Activated naive CD8-positive, alpha-beta T cell treated with anti-CD3 and anti-CD28 coated beads, Interleukin-2, amount 50 U/mL, for 24 hours (primary cell): ENCODE measurements around the gene POM121C.
"Not testable (repeated sequence)": the region's sequence is repeated elsewhere in the genome, so short reads cannot be mapped to it uniquely, and the experiment has no call there.

ENCODE experiments used
- ATAC-seq: fragments of 150-1000 bp; cut with Tn5 transposase; one replicate; pipeline ENCODE4 v1.10.0; 2021
- DNase-seq: peaks from one replicate; pipeline ENCODE4 v3.0.0; 2021
- H3K27ac Mint-ChIP-seq: one replicate; pipeline ENCODE4 v1.8.0; 2021; ENCODE audit warnings: mild to moderate bottlenecking, mixed read lengths
- H3K27me3 Mint-ChIP-seq: one replicate; pipeline ENCODE4 v1.8.0; 2021; ENCODE audit warnings: mixed read lengths
- H3K36me3 Mint-ChIP-seq: one replicate; pipeline ENCODE4 v1.8.0; 2021; ENCODE audit warnings: low read depth, mixed read lengths
- H3K4me1 Mint-ChIP-seq: one replicate; pipeline ENCODE4 v1.8.0; 2021; ENCODE audit warnings: mixed read lengths
- H3K4me3 Mint-ChIP-seq: one replicate; pipeline ENCODE4 v1.8.0; 2021; ENCODE audit warnings: mild to moderate bottlenecking, moderate library complexity, mixed read lengths
- H3K9me3 Mint-ChIP-seq: one replicate; pipeline ENCODE4 v1.8.0; 2021; ENCODE audit warnings: mixed read lengths

The POM121C gene

DNA sequence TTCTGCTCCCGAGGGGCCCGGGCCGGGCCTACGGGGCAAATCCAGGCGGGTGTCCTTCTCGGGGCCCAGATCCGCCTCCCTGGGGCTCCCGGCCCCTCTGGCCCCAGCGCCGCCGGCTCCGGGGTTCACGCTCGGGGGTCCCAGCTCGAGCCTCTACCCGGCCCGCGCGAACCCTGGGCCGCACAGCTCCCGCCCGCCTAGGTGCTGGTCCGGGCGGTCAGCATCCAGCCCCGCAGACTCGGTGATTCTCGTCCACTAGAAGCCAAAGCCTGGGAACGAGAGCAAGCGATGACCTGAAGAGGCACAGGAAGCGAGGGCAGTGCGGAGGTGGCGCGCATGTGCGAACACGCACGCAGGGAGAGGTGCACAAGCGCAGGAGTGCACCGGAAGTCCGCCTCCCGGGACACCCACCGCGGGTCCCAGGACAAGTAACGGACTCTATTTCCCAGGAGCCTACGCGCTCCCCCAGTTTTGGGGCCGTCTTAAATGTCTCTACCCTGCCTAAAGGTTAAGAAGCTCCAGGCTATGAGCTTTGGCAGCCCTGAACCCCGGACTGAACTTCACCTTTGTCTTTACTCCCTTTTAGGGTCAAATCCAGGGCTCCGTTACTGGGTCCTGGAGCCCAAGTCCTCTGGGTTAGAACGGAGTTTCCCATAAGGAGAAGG is at the start of gene POM121C:
Gene POM121C, minus strand, starts transcription at position 321 of the 665 bp plus-strand sequence. CDS start 44,803 bp downstream, outside the sequence.
- Mint-ChIP-seq H3K27ac (peak within 1 kb of the TSS; percentile 85), H3K4me3 (peak within 1 kb of the TSS; percentile 95), H3K4me1 (peaks cover 12% of the 10 kb centered on the region)
- peak; percentile 91 for DNase-seq
- H3K27me3 Mint-ChIP-seq, H3K36me3 Mint-ChIP-seq, H3K9me3 Mint-ChIP-seq: not testable (repeated sequence)
- peak; percentile 100 for ATAC-seq

DNA sequence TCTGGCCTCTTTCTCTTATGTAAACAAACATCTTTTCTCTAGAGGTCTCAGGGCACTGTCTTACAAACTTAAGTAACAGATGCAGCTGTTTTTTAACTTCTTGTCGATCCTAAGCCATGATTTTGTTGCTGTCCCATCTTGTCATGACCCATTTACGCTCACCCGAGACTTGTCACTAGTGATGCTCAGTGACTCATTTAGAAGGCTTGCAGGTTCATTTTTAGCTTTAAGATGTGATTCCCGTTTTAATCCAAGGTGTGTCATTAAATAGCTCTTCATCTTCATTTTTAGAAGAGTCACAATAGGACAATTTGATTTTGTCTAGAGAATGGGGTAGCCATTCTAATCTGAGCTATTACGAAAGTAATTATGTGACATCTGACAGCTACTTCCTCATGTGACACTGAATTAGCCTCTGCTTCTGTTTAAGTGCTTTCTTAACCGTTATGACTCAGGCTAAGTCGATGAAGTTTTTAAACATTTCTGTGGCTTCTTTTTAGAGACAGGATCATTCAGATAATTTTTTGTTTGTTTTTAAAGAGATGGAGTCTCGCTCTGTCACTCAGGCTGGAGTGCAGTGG is 48.7 kb upstream of the POM121C start:
- Mint-ChIP-seq H3K4me3 (no peak overlapping the region), H3K9me3 (no peaks in the 10 kb centered on the region), H3K4me1 (no peaks in the 10 kb centered on the region), H3K27ac (no peak overlapping the region), H3K36me3 (no peaks in the 10 kb centered on the region), H3K27me3 (no peaks in the 10 kb centered on the region)
- DNase-seq (no peak), ATAC-seq (no peak)

DNA sequence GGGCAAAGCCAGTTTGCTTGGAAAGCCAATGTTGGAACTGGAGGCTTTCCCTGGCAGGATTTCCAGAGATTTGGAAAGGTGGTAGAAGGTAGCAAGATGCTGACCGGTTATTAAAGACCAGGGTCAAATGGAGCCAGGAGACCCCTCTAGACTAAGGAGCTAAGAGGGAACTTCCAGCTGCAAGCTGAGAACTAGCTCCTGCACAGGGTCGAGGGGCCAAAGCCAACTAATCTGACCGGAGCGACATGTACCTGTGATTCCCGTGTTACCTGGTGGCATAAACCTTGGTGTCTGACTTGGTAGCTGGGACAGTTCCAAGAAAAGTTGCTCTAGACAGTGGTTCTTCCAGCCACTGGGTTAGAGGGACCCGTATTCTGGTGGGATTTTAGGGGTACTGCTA is 47.8 kb upstream of the POM121C start:
- Mint-ChIP-seq H3K27ac (no peak overlapping the region), H3K4me1 (no peaks in the 10 kb centered on the region), H3K4me3 (no peak overlapping the region), H3K9me3 (no peaks in the 10 kb centered on the region), H3K36me3 (no peaks in the 10 kb centered on the region), H3K27me3 (no peaks in the 10 kb centered on the region)
- no peak for DNase-seq
- no peak for ATAC-seq

DNA sequence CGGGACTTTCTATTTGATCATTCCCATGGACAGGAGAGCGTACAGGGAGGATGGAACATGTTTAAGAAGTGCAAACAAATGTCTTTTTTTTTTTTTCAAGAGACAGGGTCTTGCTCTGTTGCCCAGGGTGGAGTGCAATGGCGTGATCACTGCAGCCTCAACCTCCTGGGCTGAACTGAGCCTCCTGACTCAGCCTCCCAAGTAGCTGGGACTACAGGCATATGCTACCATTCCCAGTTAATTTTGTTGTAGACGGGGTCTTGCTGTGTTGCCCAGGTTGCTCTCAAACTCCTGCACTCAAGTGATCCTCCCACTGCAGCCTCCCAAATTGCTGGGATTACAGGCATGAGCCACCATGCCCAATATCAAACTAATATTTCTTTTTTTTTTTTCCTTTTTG is 46.5 kb upstream of the POM121C start:
- no peak for ATAC-seq
- Mint-ChIP-seq H3K27ac (no peak overlapping the region), H3K36me3 (no peaks in the 10 kb centered on the region), H3K9me3 (no peaks in the 10 kb centered on the region), H3K4me3 (no peak overlapping the region), H3K27me3 (no peaks in the 10 kb centered on the region), H3K4me1 (peaks cover 5% of the 10 kb centered on the region)
- no peak for DNase-seq

DNA sequence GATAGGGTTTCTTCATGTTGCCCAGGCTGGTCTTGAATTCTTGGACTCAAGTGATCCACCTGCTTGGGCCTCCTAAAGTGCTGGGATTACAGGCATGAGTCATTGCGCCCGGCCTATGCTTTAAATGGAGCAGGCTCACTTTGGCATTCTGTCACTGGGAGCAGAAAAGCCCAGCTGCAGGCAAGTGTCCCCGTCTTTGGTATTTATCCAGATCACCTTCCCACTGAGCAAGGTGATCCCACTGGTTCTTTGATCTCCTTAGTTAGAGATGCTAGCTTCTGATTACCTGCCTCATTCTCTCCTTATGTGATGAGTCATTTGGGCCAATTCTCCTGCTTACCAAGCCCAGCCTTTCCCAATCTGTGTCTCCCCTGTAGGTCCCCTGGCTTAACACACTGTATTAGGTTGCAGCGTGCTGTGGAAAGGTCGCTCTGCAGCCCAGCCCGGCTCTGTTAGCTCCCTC is 45.3 kb upstream of the POM121C start:
- ATAC-seq (no peak), DNase-seq (no peak)
- Mint-ChIP-seq H3K4me3 (no peak overlapping the region), H3K27ac (no peak overlapping the region), H3K4me1 (peaks cover 14% of the 10 kb centered on the region), H3K9me3 (no peaks in the 10 kb centered on the region), H3K27me3 (no peaks in the 10 kb centered on the region), H3K36me3 (peaks cover 7% of the 10 kb centered on the region)

DNA sequence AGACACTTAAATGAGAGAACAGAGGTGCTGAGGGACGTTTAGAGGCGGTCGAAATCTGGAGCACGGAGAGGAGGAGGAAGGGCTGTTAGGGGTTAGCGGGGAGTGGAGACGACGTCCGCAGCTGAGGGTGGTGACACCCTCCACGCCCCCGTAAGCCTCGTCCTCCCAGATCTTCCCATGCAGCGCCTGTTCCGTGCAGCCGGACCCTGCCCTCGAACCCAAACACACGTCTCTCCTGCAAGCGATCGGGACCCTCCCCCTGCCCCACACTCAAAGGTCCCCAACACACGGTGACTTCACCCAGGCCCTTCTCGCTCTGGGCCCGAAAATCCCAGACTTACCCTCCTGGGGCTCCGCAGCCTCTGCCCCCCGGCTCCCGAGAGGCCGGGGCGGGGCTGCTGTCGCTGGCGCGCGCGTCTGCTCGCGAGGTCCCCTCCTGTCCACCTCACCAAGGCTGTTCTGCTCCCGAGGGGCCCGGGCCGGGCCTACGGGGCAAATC is 41.2 kb upstream of the POM121C start:
- not testable (repeated sequence) for H3K9me3 Mint-ChIP-seq, ATAC-seq, H3K27me3 Mint-ChIP-seq
- H3K4me1 Mint-ChIP-seq, result peaks cover 28% of the 10 kb centered on the region
- peak overlapping the region; percentile 89 for H3K27ac Mint-ChIP-seq
- peak overlapping the region; percentile 94 for H3K4me3 Mint-ChIP-seq
- H3K36me3 Mint-ChIP-seq, result peaks cover 37% of the 10 kb centered on the region
- peak; percentile 16 for DNase-seq

DNA sequence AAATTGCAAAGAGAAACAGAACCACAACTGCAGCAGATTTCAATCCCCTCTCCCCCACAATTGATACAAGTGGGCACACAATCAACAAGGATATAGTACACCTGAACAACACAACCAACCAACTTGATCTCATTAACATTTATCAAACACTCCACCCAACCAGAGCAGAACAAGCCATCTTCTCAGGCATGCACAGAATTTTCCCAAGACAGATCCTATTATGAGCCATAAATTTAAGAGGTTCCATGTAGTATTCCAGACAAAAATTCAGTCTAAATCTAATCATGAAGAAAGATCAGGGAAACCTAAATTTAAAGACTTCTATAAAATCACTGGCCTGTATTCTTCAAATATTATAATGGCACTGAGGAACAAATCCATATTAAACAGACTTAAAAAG is 35.6 kb upstream of the POM121C start:
- not testable (repeated sequence) for H3K27me3 Mint-ChIP-seq, DNase-seq, H3K4me3 Mint-ChIP-seq, H3K9me3 Mint-ChIP-seq, H3K27ac Mint-ChIP-seq, ATAC-seq
- H3K4me1 Mint-ChIP-seq, result peaks cover 19% of the 10 kb centered on the region
- peaks cover 58% of the 10 kb centered on the region for H3K36me3 Mint-ChIP-seq

DNA sequence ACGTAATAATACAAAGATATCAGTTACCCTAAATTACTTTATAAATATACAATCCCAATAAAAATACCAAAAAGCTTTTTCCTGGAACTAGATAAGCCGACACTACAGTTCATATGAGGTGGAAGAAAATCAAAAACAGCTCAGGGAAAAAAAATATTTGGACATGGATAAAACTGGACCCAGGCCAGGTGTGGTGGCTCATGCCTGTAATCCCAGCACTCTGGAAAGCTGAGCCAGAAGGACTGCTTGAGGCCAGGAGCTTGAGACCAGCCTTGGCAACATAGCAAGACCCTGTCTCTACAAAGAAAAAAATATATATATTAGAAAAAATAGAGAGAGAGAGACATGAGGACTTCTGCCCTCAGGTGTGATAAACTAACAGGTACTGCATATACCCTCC is 32.7 kb upstream of the POM121C start:
- DNase-seq, H3K27ac Mint-ChIP-seq, H3K9me3 Mint-ChIP-seq, H3K4me1 Mint-ChIP-seq, H3K4me3 Mint-ChIP-seq, ATAC-seq, H3K27me3 Mint-ChIP-seq: not testable (repeated sequence)
- H3K36me3 Mint-ChIP-seq, result peaks cover 43% of the 10 kb centered on the region

DNA sequence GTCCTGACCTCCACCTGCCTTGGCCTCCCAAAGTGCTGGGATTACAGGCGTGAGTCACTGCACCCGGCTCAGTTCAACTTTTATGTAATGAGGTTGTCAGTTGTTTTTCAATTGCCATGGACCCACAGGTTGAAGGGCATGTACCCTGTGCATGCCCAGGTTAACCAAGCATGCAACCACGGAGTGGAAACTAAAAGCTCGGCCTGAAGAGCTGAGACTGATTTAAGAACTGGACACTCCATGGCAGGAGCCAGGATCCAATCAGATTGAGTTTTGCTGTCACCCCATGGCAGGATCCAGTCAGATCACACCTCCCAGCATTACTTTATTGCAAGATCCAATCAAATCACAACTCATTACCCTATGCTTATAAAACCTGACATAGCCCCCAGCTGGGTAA is 22.9 kb upstream of the POM121C start:
- H3K4me1 Mint-ChIP-seq, H3K9me3 Mint-ChIP-seq, DNase-seq, H3K36me3 Mint-ChIP-seq, ATAC-seq, H3K4me3 Mint-ChIP-seq, H3K27ac Mint-ChIP-seq, H3K27me3 Mint-ChIP-seq: not testable (repeated sequence)

DNA sequence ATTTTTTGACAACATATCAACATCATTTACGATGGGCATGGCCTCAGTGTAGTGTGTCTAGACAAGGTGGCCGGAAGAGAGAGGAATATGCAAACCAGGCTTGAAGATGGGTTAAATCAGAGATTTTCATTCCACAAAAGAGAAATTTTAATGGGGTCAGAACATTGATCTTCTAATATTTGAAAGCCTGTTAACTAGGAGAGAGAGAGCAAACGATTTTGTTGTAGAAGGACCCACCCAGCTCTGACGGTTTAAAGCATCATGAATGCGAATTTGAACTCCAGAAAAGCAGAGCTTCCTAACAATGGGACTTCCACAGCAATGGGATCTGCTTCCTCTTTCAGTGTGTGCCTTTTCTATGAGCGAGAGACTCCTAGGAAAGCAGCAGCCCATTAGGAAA is 5.9 kb upstream of the POM121C start, which contains the start of gene SPDYE5:
Gene SPDYE5, plus strand, starts transcription at position 301 of the 400 bp plus-strand sequence. CDS start 1,728 bp downstream, outside the sequence.
- not testable (repeated sequence) for H3K9me3 Mint-ChIP-seq, ATAC-seq, H3K4me3 Mint-ChIP-seq, DNase-seq, H3K36me3 Mint-ChIP-seq, H3K27ac Mint-ChIP-seq, H3K4me1 Mint-ChIP-seq, H3K27me3 Mint-ChIP-seq

DNA sequence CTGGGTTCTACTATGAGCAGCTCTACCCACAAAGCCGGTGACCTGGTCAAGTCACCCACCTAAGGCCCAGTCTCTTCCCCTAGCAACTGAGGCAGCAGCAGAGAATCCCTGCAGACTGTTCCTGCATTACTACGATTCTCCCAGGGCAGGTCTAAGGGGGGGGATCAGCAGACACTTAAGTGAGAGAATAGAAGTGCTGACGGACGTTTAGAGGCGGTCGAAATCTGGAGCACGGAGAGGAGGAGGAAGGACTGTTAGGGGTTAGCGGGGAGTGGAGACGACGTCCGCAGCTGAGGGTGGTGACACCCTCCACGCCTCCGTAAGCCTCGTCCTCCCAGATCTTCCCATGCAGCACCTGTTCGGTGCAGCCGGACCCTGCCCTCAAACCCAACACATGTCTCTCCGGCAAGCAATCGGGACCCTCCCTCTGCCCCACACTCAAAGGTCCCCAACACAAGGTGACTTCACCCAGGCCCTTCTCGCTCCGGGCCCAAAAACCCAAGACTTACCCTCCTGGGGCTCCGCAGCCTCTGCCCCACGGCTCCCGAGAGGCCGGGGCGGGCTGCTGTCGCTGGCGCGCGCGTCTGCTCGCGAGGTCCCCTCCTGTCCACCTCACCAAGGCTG is 632 bp downstream of the POM121C start:
- H3K4me3 Mint-ChIP-seq, result peak overlapping the region; percentile 95
- H3K27me3 Mint-ChIP-seq, H3K9me3 Mint-ChIP-seq, H3K36me3 Mint-ChIP-seq, ATAC-seq: not testable (repeated sequence)
- peak overlapping the region; percentile 85 for H3K27ac Mint-ChIP-seq
- peak; percentile 2 for DNase-seq
- H3K4me1 Mint-ChIP-seq, result peaks cover 12% of the 10 kb centered on the region

DNA sequence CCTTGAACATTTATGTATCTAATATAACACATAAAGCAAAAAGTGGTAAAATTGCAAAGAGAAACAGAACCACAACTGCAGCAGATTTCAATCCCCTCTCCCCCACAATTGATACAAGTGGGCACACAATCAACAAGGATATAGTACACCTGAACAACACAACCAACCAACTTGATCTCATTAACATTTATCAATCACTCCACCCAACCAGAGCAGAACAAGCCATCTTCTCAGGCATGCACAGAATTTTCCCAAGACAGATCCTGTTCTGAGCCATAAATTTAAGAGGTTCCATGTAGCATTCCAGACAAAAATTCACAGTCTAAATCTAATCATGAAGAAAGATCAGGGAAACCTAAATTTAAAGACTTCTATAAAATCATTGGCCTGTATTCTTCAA is 5.8 kb downstream of the POM121C start:
- not testable (repeated sequence) for ATAC-seq, H3K4me3 Mint-ChIP-seq, DNase-seq, H3K27me3 Mint-ChIP-seq, H3K27ac Mint-ChIP-seq, H3K9me3 Mint-ChIP-seq
- peaks cover 11% of the 10 kb centered on the region for H3K36me3 Mint-ChIP-seq
- H3K4me1 Mint-ChIP-seq, result peaks cover 15% of the 10 kb centered on the region

DNA sequence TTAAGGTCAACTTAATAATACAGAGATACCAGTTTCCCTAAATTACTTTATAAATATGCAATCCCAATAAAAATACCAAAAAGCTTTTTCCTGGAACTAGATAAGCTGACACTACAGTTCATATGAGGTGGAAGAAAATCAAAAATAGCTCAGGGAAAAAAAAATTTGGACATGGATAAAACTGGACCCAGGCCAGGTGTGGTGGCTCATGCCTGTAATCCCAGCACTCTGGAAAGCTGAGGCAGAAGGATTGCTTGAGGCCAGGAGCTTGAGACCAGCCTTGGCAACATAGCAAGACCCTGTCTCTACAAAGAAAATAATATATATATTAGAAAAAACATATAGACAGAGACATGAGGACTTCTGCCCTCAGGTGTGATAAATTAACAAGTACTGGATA is 8.6 kb downstream of the POM121C start:
- H3K9me3 Mint-ChIP-seq, DNase-seq, H3K4me3 Mint-ChIP-seq, H3K27me3 Mint-ChIP-seq, ATAC-seq, H3K4me1 Mint-ChIP-seq, H3K27ac Mint-ChIP-seq: not testable (repeated sequence)
- H3K36me3 Mint-ChIP-seq, result peaks cover 15% of the 10 kb centered on the region

DNA sequence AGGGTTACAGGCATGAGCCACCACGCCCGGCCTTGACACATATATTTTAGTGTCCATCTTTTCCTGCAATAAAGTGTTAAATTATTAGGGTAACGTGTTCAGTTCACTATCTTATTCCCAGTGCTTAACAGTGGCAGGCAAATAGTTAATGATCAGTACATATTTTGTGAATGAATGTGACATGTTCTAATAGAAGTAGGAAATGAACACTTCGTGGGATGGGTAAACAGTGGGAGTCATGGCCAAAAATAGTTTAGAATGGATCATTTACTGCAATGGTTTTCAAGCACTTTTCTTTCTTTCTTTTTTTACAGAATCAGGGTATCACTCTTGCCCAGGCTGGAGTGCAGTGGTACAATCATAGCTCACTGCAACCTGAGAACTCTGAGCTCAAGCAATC is 15.9 kb downstream of the POM121C start:
- not testable (repeated sequence) for H3K4me1 Mint-ChIP-seq, H3K4me3 Mint-ChIP-seq, H3K9me3 Mint-ChIP-seq, ATAC-seq, H3K27ac Mint-ChIP-seq, DNase-seq, H3K27me3 Mint-ChIP-seq
- H3K36me3 Mint-ChIP-seq, result peaks cover 30% of the 10 kb centered on the region

DNA sequence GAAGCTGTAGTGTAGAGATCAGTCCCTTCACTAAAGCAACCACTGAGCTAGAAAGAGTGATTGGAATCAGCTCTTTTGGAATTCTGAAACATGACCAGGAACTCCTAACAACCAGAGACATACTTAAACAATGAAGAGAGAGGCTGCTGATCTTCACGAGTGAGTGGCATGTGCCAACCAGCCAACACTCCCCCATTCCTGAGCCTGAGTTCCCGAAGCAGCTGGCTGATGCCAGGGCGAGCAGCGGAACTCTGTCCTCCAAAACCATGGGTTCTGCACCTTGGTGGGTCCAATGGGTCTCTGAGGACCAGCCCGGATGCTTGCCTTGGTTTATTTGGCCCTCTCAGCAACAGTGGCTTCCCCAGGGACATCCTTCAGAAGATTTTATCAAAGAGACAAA is 25.6 kb downstream of the POM121C start:
- not testable (repeated sequence) for H3K4me3 Mint-ChIP-seq, H3K9me3 Mint-ChIP-seq, H3K27ac Mint-ChIP-seq, H3K4me1 Mint-ChIP-seq, ATAC-seq, H3K36me3 Mint-ChIP-seq, DNase-seq, H3K27me3 Mint-ChIP-seq
